Astrocyte of the spinal cord (primary cell): ENCODE results near the gene TMEM174.

ENCODE experiments used
- DNase-seq: peaks from one replicate; pipeline ENCODE4 v3.0.0; 2011; ENCODE audit warnings: low read depth, low spot score
- H3K4me3 ChIP-seq: 2 replicates; pipeline ENCODE4 v1.5.1; 2011; ENCODE audit warnings: low read depth, mild to moderate bottlenecking, low read length, moderate library complexity
- CTCF ChIP-seq: IDR thresholded peaks from 2 replicates; pipeline ENCODE4 v1.5.1; 2012; ENCODE audit warnings: low read depth, mild to moderate bottlenecking, low read length, inconsistent platforms
- in situ Hi-C: cut with HindIII; loops from 2 replicates; pipeline ENCODE4 v1.10.0; 2017; ENCODE audit warnings: low sequenced_read_pairs

Gene TMEM174

GRCh38 chr5:73172951-73173350 is at the start of gene TMEM174:
Gene TMEM174, plus strand, starts transcription at chr5:73173193. Its CDS starts 51 bp downstream, at chr5:73173244.
- no peak for DNase-seq
- no peak for TF ChIP-seq CTCF
- no peak within 1 kb of the TSS for H3K4me3 ChIP-seq
- in situ Hi-C loops, result no loop called here

GRCh38 chr5:73125289-73125688 is 47.7 kb upstream of the TMEM174 start:
- no peak overlapping the region for H3K4me3 ChIP-seq
- in situ Hi-C loops, result no loop called here
- TF ChIP-seq CTCF, result no peak
- no peak for DNase-seq

- TF ChIP-seq CTCF, result no peak
- no peak for DNase-seq
- in situ Hi-C loops, result no loop called here
- no peak overlapping the region for H3K4me3 ChIP-seq
Measured at GRCh38 chr5:73126381-73126780, 46.6 kb upstream of the TMEM174 start.

- no peak for DNase-seq
- in situ Hi-C loops, result no loop called here
- H3K4me3 ChIP-seq, result no peak overlapping the region
- no peak for TF ChIP-seq CTCF
Measured at GRCh38 chr5:73126957-73127356, 46.0 kb upstream of the TMEM174 start.

GRCh38 chr5:73129143-73129542 is 43.9 kb upstream of the TMEM174 start:
- no peak overlapping the region for H3K4me3 ChIP-seq
- TF ChIP-seq CTCF, result no peak
- DNase-seq, result no peak
- in situ Hi-C loops, result no loop called here

GRCh38 chr5:73130811-73131210 is 42.2 kb upstream of the TMEM174 start:
- DNase-seq, result no peak
- TF ChIP-seq CTCF, result no peak
- H3K4me3 ChIP-seq, result no peak overlapping the region
- in situ Hi-C loops, result no loop called here

- no peak for TF ChIP-seq CTCF
- no peak overlapping the region for H3K4me3 ChIP-seq
- in situ Hi-C loops, result no loop called here
- no peak for DNase-seq
Measured at GRCh38 chr5:73131711-73132425, 41.1 kb upstream of the TMEM174 start.
